Subcutaneous adipose tissue (tissue), 4 donors: ENCODE results near the gene C10orf88. TPM values are rescaled to one million over a fixed set of nuclear protein-coding genes. Genes with fewer than 3 reads are reported as not detected.

Experiments used
- CTCF ChIP-seq: fragments of 450-650 bp; IDR thresholded peaks from one replicate; pipeline ENCODE4 v1.5.1; 2016; ENCODE audit warnings: low read depth, mild to moderate bottlenecking, control low read depth, antibody characterized with exemption, moderate library complexity
- total RNA-seq, 4 donors: library from RNA; depleted of rRNA; stranded (reverse); fragments of >200 nt; gene quantifications; one replicate each; pipeline ENCODE4 v1.1.0, GENCODE V29; 2016

The C10orf88 gene
- total RNA-seq, 4 donors from 2014 or later = 4.3 to 10.8 (median 7.0) TPM

GRCh38 chr10:122882766-122883165 lies 71.3 kb downstream of the C10orf88 start:
- no peak for TF ChIP-seq CTCF

Other genes with a start within 250 kb of the C10orf88 start
- gene CUZD1, start 108.4 kb downstream of the C10orf88 start, total RNA-seq = under 1 TPM in 3 of 4 donors, not detected in 1; 0.44 to 0.85 (median 0.49) TPM
- 1 to 10 TPM in 3 of 4 donors, not detected in 1; 1.5 to 4.8 (median 1.9) TPM for gene FAM24B, start 74.6 kb downstream of the C10orf88 start, total RNA-seq
- gene FAM24A, start 43.6 kb downstream of the C10orf88 start, total RNA-seq = not detected
- 1 to 10 TPM; 2.4 to 6.2 (median 3.0) TPM for gene PSTK, start 26.2 kb upstream of the C10orf88 start, total RNA-seq
- gene IKZF5, start 54.6 kb upstream of the C10orf88 start, total RNA-seq = 10 to 100 TPM; 10.4 to 16.0 (median 14.0) TPM
- gene ACADSB, start 54.8 kb upstream of the C10orf88 start, total RNA-seq = 10 to 100 TPM; 15.6 to 25.6 (median 19.6) TPM
- gene HMX3, start 181.7 kb upstream of the C10orf88 start, total RNA-seq = not detected
- gene HMX2, start 193.9 kb upstream of the C10orf88 start, total RNA-seq = not detected
- gene BUB3, start 200.2 kb upstream of the C10orf88 start, total RNA-seq = 100 to 1,000 TPM in 2 of 4 donors, 10 to 100 TPM in 2; 78.0 to 129 (median 95.9) TPM